ENCODE results near the gene FERMT3.

The FERMT3 gene

DNA sequence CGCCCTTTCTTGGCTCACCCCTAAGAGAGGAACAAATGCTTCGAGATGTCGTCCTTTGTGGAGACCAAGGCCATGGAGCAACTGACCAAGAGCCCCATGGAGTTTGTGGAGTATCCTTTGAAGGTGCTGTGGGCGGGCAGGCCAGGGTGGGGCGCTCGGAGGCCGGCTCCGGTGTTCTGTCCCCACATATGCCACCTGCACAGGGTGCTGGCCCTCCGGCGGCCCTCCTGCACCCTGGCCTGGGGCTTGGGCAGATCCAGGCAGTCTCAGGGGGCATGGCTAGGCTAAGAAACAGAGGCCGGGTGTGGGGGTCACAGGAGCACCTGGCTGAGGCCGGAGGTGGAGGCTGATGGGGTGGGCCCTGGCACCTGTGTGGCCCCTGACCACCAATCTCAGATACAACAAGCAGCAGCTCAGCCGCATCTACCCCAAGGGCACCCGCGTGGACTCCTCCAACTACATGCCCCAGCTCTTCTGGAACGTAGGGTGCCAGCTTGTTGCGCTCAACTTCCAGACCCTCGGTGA is 55.1 kb downstream of the FERMT3 start:
- TF ChIP-seq, protein P1, sequence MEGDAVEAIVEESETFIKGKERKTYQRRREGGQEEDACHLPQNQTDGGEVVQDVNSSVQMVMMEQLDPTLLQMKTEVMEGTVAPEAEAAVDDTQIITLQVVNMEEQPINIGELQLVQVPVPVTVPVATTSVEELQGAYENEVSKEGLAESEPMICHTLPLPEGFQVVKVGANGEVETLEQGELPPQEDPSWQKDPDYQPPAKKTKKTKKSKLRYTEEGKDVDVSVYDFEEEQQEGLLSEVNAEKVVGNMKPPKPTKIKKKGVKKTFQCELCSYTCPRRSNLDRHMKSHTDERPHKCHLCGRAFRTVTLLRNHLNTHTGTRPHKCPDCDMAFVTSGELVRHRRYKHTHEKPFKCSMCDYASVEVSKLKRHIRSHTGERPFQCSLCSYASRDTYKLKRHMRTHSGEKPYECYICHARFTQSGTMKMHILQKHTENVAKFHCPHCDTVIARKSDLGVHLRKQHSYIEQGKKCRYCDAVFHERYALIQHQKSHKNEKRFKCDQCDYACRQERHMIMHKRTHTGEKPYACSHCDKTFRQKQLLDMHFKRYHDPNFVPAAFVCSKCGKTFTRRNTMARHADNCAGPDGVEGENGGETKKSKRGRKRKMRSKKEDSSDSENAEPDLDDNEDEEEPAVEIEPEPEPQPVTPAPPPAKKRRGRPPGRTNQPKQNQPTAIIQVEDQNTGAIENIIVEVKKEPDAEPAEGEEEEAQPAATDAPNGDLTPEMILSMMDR (IDR thresholded peaks at IDR 0.05; ENCODE audit: insufficient read depth, low read depth, low read length, missing control alignments) = no peak
- no peak overlapping the region for H3K4me3 ChIP-seq (ENCODE audit: low read depth, low read length)
- DNase-seq (ENCODE audit: low read depth) = no peak

DNA sequence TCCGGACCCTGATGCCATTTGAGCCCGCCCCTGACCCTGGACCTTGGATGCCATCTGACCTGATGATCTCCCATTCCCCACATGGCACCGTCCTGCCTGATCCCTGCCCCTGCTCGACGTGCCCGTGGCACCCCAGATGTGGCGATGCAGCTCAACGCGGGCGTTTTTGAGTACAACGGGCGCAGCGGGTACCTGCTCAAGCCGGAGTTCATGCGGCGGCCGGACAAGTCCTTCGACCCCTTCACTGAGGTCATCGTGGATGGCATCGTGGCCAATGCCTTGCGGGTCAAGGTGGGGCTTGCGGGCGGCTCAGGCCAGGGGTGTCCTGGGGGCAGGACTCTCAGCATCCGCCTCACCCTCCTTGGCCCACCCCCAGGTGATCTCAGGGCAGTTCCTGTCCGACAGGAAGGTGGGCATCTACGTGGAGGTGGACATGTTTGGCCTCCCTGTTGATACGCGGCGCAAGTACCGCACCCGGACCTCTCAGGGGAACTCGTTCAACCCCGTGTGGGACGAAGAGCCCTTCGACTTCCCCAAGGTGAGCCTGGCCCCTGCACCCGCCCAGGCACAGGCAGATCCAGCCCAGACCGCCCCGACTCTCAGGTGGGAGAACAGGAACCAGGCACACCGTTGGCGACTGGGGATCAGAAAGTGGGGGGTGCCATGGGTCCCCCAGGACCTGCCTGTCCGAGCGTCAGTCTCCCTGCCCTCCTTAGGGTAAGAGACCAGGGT is 55.9 kb downstream of the FERMT3 start:
- no peak for DNase-seq (ENCODE audit: low read depth)
- TF ChIP-seq, protein P1 (IDR thresholded peaks at IDR 0.05; ENCODE audit: insufficient read depth, low read depth, low read length, missing control alignments) = no peak
- no peak overlapping the region for H3K4me3 ChIP-seq (ENCODE audit: low read depth, low read length)

DNA sequence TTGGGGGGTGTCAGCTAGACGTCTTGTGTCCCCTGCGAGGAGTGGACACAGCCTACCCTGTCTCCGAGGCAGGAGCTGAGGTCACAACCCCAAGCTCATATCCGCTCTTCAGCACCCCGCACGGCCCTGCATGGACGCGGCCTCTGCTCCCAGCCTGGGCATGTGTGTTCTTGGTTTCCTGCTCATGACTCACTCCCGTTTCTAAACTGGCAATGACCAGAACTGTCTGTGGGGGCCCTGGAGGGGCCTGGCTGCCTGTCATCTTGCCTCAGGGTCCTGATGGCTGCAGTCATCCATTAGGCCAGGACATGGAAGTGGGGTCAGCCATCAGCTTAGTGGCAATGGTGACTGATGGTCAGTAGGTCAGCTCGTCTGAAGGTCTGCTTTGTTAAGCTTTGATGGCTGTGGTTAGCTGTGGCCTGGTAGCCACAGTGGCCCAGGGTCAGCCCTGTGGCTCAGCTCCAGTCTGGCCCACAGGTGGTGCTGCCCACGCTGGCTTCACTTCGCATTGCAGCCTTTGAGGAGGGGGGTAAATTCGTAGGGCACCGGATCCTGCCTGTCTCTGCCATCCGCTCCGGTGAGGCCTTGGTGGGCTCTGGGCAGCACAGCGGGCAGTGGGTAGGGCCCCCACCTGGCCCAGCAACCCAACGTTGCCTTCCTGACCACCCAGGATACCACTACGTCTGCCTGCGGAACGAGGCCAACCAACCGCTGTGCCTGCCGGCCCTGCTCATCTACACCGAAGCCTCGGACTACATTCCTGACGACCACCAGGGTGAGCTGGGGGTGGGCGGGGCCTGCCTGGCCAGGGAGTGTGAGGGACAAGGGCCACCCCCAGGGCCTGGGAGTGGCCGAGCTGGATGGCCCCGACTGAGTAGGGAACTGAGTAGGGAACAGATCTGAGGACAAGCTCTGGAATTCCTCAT is 56.8 kb downstream of the FERMT3 start:
- no peak overlapping the region for H3K4me3 ChIP-seq (ENCODE audit: low read depth, low read length)
- TF ChIP-seq, protein P1 (IDR thresholded peaks at IDR 0.05; ENCODE audit: insufficient read depth, low read depth, low read length, missing control alignments) = no peak
- no peak for DNase-seq (ENCODE audit: low read depth)

DNA sequence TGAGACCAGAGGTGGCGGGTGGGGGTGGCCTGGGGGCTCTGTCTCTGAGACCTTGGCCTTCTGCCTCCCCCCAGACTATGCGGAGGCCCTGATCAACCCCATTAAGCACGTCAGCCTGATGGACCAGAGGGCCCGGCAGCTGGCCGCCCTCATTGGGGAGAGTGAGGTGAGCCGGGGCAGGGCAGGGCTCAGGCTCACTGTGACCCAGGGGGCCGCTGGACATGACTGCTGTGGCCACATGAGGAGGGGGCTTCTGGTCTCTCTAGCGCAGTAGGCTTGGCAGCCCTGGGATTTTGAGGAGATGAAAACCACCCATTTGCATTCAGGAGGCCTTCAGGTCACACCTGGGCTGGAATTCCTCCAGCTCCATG is 57.4 kb downstream of the FERMT3 start:
- TF ChIP-seq, protein P1 (IDR thresholded peaks at IDR 0.05; ENCODE audit: insufficient read depth, low read depth, low read length, missing control alignments) = no peak
- DNase-seq (ENCODE audit: low read depth) = no peak

DNA sequence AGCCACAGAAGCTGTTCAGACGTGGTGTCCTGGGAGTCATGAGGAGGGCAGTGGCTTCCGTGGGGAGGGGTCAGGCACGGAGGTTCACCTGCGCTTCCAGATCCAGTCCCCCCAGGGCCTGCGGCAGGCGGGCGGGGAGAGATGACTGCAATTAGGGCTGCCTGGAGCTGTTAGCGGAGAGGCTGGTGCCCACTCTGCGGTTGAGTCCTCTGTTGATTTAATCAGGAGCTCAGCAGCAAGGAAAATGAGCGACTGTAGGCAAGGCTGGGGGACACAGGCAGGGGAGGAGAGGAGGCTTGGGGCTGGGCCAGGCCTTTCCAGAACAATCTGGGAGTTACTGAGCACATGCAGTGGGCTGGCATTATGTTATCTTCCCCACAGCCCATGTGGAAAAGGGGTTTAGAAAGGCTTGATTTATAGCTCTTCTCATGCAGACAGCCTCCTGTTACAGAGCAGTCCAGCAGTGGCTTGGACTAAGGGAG is 57.9 kb downstream of the FERMT3 start:
- DNase-seq (ENCODE audit: low read depth) = no peak
- TF ChIP-seq, protein P1 (IDR thresholded peaks at IDR 0.05; ENCODE audit: insufficient read depth, low read depth, low read length, missing control alignments) = no peak

More for the DNA sequence above, 57.4 kb downstream of the FERMT3 start:
- no peak overlapping the region for H3K4me3 ChIP-seq (ENCODE audit: low read depth, low read length)

DNA sequence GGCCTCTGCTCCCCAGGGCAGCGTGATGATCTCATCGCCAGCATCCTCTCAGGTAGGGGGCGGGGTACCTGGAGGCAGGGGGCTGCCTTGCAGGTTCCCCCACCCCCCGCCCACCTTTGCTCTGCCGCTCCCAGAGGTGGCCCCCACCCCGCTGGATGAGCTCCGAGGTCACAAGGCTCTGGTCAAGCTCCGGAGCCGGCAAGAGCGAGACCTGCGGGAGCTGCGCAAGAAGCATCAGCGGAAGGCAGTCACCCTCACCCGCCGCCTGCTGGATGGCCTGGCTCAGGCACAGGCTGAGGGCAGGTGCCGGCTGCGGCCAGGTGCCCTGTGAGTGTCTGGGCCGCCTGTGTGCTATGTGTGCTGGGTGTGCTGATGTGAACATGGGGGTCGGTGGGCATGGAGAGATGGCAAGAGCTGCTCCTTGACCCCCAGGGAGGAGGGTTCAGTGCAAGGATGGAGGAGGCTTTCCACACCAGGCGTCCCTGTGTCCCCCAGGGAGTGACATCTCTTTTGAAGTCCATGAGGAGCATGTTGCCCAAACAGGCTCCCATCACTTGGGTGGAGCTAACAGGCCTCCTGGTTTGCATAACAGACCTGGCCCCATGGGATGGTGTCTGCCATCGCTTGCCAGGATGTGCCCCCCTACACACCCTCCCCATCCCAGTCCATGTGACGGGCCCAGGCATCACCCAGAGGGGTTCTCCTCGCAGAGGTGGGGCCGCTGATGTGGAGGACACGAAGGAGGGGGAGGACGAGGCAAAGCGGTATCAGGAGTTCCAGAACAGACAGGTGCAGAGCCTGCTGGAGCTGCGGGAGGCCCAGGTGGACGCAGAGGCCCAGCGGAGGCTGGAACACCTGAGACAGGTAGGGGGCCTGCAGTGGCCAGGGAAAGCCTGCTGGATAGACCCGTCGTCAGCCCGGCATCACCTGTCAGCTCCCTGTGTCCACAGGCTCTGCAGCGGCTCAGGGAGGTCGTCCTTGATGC is 58.9 kb downstream of the FERMT3 start:
- H3K4me3 ChIP-seq (ENCODE audit: low read depth, low read length) = no peak overlapping the region
- TF ChIP-seq, protein P1 (IDR thresholded peaks at IDR 0.05; ENCODE audit: insufficient read depth, low read depth, low read length, missing control alignments) = no peak
- DNase-seq (ENCODE audit: low read depth) = no peak

More for the DNA sequence above, 57.9 kb downstream of the FERMT3 start:
- no peak overlapping the region for H3K4me3 ChIP-seq (ENCODE audit: low read depth, low read length)
